ENCODE data around the gene FXN.

GRCh38 chr9:69063839-69064238, 28.3 kb downstream of the FXN start:
- no peak for TF ChIP-seq EZH2 (IDR thresholded peaks at IDR 0.05; ENCODE audit: insufficient read depth, poor library complexity, severe bottlenecking)
- no peak for TF ChIP-seq EZH2phosphoT487 (IDR thresholded peaks at IDR 0.05; ENCODE audit: insufficient read depth, low read depth)
